Stomach smooth muscle (tissue), 2 donors: ENCODE results near the gene ABLIM1.

Experiments used
- H3K27ac ChIP-seq: one replicate; pipeline ENCODE4 v1.7.0; 2013; ENCODE audit warnings: mild to moderate bottlenecking, low read length, inconsistent platforms
- H3K27me3 ChIP-seq, 2 donors: one replicate each; pipeline ENCODE4 v1.7.0; 2013; ENCODE audit warnings: low read length in 2 of 2; ENCODE audit not compliant: insufficient read depth in 2 of 2, control insufficient read depth in 1 of 2
- H3K36me3 ChIP-seq, 2 donors: one replicate each; pipeline ENCODE4 v1.7.0; 2013; ENCODE audit warnings: low read length in 2 of 2; ENCODE audit not compliant: control insufficient read depth in 2 of 2, insufficient read depth in 2 of 2
- H3K4me1 ChIP-seq: one replicate; pipeline ENCODE4 v1.7.0; 2013; ENCODE audit warnings: low read length; ENCODE audit not compliant: control insufficient read depth, insufficient read depth
- H3K4me3 ChIP-seq, 2 donors: one replicate each; pipeline ENCODE4 v1.7.0; 2013; ENCODE audit warnings: low read length in 2 of 2
- H3K9ac ChIP-seq, 2 donors: one replicate each; pipeline ENCODE4 v1.7.0; 2013; ENCODE audit warnings: low read length in 2 of 2, mild to moderate bottlenecking in 1 of 2
- H3K9me3 ChIP-seq, 2 donors: one replicate each; pipeline ENCODE4 v1.7.0; 2013; ENCODE audit warnings: low read length in 2 of 2; ENCODE audit not compliant: control insufficient read depth in 2 of 2
- donor health status: healthy.
- donor health status: Pancreatic carcinoma.

The ABLIM1 gene

DNA sequence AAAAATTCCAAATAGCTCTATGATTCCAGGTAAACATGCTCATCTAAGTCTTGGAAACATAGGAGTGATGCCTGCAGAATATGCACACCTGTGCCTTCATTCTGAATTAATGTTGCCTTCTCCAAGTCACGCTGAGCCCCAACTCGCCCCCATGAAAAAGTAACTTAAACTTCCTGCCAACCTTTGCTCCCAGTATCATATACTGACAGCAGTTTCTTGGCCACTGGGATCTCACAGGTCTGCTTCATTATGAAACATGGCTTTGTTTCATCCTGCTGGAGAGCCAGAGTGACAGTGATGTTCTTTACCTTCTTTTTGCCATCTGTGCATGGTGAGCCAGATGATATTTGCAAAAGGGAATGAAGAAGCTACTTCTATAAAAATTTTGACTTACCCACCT, 34.9 kb downstream of the ABLIM1 start:
- no peak overlapping the region for H3K9ac ChIP-seq
- H3K9me3 ChIP-seq = no peaks in the 10 kb centered on the region
- no peak overlapping the region for H3K4me3 ChIP-seq
- no peaks in the 10 kb centered on the region for H3K36me3 ChIP-seq
- H3K27me3 ChIP-seq = no peaks in the 10 kb centered on the region
- no peak overlapping the region for H3K27ac ChIP-seq
- H3K4me1 ChIP-seq = peaks cover 22% of the 10 kb centered on the region

DNA sequence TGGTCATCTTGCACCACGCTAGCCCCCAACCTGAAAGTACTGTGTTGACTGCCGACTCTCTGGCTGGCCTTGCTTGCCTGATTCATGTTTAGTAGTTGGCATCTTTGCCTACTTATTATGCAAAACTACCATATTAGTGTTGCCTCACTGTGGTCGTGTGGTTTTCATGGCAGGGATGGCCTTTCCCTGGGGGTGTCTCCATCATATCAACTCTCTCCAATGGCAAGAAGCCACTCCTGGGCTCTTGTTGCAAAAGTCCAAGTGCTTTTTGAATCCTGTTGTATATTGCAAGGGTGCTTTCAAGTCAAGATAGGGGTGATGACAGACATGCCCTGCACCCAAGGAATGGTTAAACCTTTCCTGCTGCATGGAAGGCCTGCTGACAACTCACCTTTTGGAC, 39.4 kb downstream of the ABLIM1 start:
- Histone ChIP-seq H3K27ac (no peak overlapping the region), H3K9me3 (no peaks in the 10 kb centered on the region), H3K4me3 (no peak overlapping the region), H3K36me3 (no peaks in the 10 kb centered on the region), H3K4me1 (peaks cover 15% of the 10 kb centered on the region), H3K27me3 (no peaks in the 10 kb centered on the region), H3K9ac (no peak overlapping the region)

DNA sequence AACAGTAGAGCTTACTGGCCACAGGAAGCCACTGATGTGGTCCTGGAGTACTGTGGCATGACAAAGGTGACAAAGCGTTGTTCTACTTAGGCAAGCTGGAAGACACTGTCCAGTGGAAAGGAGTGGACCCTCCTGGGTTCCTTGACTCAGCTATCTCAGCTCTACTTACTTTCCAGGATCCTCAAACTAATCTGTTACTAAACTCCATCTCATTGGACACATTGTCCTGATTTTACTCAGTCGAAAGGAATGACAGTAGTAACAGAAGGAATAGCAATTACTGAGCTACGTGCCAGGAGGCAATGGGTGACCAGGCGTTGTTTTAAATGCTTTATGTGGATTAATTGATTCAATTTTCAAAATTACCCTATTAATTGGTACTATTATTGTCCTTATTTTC, 41.6 kb downstream of the ABLIM1 start:
- Histone ChIP-seq H3K4me1 (peaks cover 3% of the 10 kb centered on the region), H3K9ac (no peak overlapping the region), H3K27ac (no peak overlapping the region), H3K27me3 (no peaks in the 10 kb centered on the region), H3K36me3 (no peaks in the 10 kb centered on the region), H3K9me3 (no peaks in the 10 kb centered on the region), H3K4me3 (no peak overlapping the region)

GRCh38 chr10:114616103-114616502, 42.0 kb downstream of the ABLIM1 start:
- peaks cover 3% of the 10 kb centered on the region for H3K4me1 ChIP-seq
- no peaks in the 10 kb centered on the region for H3K27me3 ChIP-seq
- no peak overlapping the region for H3K27ac ChIP-seq
- H3K4me3 ChIP-seq = no peak overlapping the region
- no peaks in the 10 kb centered on the region for H3K36me3 ChIP-seq
- no peak overlapping the region for H3K9ac ChIP-seq
- no peaks in the 10 kb centered on the region for H3K9me3 ChIP-seq

GRCh38 chr10:114615600-114616007, 42.5 kb downstream of the ABLIM1 start:
- Histone ChIP-seq H3K36me3 (no peaks in the 10 kb centered on the region), H3K4me3 (no peak overlapping the region), H3K27ac (no peak overlapping the region), H3K27me3 (no peaks in the 10 kb centered on the region), H3K4me1 (peaks cover 3% of the 10 kb centered on the region), H3K9me3 (no peaks in the 10 kb centered on the region), H3K9ac (no peak overlapping the region)

- H3K4me1 ChIP-seq = peaks cover 3% of the 10 kb centered on the region
- no peaks in the 10 kb centered on the region for H3K36me3 ChIP-seq
- no peaks in the 10 kb centered on the region for H3K27me3 ChIP-seq
- H3K9ac ChIP-seq = no peak overlapping the region
- no peak overlapping the region for H3K4me3 ChIP-seq
- H3K9me3 ChIP-seq = no peaks in the 10 kb centered on the region
- no peak overlapping the region for H3K27ac ChIP-seq
Measured at GRCh38 chr10:114613237-114613979, 44.7 kb downstream of the ABLIM1 start.

DNA sequence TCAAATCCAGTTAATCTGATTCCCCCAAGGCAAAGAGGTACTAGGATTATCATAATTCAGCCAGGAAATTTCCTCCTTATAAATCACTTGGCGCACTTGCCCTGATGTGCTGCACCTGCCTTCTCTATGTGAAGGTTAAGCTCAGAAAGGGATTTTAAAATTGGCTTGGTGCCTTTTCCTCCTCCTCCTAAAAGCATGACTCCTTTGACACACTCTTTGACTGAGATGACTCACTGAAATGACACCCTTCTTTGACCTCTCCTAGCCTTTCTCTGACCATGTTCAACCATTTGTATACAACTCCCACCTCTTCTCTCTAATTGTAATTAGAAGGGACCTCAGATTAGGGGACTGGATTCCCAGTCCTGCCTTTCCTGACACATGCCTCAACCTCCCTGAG, 46.5 kb downstream of the ABLIM1 start:
- Histone ChIP-seq H3K9ac (no peak overlapping the region), H3K4me1 (peaks cover 3% of the 10 kb centered on the region), H3K4me3 (no peak overlapping the region), H3K27me3 (no peaks in the 10 kb centered on the region), H3K9me3 (no peaks in the 10 kb centered on the region), H3K27ac (no peak overlapping the region), H3K36me3 (no peaks in the 10 kb centered on the region)

GRCh38 chr10:114609518-114610426, 48.3 kb downstream of the ABLIM1 start:
- H3K4me1 ChIP-seq = no peaks in the 10 kb centered on the region
- no peak overlapping the region for H3K9ac ChIP-seq
- H3K27ac ChIP-seq = no peak overlapping the region
- no peak overlapping the region for H3K4me3 ChIP-seq
- no peaks in the 10 kb centered on the region for H3K9me3 ChIP-seq
- H3K36me3 ChIP-seq = no peaks in the 10 kb centered on the region
- H3K27me3 ChIP-seq = no peaks in the 10 kb centered on the region

DNA sequence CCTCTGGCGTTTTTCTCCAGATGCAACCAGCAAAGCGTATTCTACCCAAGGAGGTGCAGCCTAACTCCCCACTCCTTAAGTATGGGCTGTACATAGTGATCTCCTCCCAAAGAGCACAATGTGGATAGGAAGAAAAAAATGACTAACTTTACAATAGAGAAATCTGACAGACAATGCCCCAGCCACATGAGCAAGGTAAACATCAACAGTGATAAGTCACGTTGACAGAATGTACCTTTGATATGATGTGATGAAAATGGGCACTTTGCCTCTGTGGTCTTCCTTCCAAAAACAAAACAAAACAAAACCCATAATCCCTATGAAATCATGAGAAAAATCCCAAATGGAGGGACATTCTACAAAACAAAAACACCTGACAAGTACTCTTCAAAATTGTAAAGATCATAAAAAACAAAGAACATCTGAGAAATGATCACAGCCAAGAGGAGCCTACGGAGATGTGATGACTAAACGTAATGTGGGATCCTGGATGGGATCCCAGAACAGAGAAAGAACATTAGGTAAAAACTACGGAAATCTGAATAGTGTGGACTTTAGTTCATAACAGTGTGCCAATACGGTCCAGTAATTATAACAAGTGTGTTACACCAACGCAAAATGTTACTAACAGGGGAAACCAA, 50.6 kb downstream of the ABLIM1 start:
- H3K9me3 ChIP-seq = no peaks in the 10 kb centered on the region
- H3K27me3 ChIP-seq = no peaks in the 10 kb centered on the region
- H3K4me3 ChIP-seq = no peak overlapping the region
- H3K4me1 ChIP-seq = peaks cover 5% of the 10 kb centered on the region
- no peak overlapping the region for H3K27ac ChIP-seq
- H3K9ac ChIP-seq = no peak overlapping the region
- no peaks in the 10 kb centered on the region for H3K36me3 ChIP-seq

DNA sequence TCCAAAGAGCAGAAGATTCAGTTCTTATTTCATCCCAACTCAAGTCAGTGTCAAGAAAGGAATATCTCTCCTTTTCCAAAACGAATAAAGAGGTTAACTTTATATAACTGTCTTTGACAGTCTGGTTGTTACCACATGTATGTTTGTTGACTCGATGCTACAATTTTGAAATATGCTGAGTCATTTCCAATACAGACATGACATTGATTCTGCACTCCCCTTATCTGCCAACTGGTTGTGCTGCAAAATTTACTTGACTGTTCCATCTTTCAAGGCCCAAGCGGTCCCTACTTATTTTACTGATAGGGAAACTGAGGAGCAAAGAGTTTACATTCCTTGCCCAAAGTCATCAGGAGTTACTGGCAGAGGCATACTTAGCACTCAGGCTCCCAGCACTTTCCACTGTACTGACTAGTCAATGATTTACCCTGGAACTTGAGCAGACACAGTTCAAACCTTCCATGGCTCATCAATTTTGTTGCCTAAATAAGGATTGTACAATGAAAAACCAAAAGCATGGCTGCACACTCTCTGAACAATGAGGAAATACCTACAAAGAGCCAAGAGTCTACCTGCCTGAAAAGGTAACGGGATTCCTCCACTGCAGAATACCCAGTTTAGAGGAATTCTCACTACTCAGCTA, 52.8 kb downstream of the ABLIM1 start:
- no peaks in the 10 kb centered on the region for H3K27me3 ChIP-seq
- no peak overlapping the region for H3K9ac ChIP-seq
- peaks cover 5% of the 10 kb centered on the region for H3K4me1 ChIP-seq
- no peak overlapping the region for H3K4me3 ChIP-seq
- peaks cover 0 to 3% of the 10 kb centered on the region in 2 donors for H3K36me3 ChIP-seq
- H3K27ac ChIP-seq = no peak overlapping the region
- H3K9me3 ChIP-seq = no peaks in the 10 kb centered on the region
